ENCODE measurements around the gene CD74.
"Not testable (repeated sequence)": the region's sequence is repeated elsewhere in the genome, so short reads cannot be mapped to it uniquely, and the experiment has no call there.

Gene CD74

GRCh38 chr5:150412319-150413175 lies at the start of gene CD74:
Gene CD74, minus strand, starts transcription at chr5:150412910. Its CDS starts 161 bp downstream, at chr5:150412749.
- peak; percentile 75 for DNase-seq

- no peak for DNase-seq
These were observed 48.5 kb upstream of the CD74 start for GRCh38 chr5:150461231-150461630.

DNA sequence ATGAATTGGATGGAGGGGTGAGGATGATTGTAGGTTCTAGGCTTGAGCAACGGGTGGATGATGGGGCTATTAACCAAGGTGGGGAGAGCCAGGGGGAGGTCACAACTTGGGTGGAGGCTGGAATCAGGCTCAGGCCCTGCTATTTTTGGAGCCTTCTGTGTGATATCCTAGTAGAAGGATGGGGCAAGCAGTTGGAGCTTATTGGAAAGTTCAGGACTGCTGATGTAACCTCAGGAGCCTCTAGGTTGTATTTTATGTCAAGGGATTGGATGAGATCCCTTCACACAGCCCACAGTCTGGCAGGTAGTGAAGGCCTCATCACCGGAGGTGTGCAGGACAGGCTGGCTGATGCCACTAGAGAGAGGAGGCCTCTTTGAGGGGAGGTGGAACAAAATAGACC lies 48.1 kb upstream of the CD74 start:
- DNase-seq, result no peak

DNA sequence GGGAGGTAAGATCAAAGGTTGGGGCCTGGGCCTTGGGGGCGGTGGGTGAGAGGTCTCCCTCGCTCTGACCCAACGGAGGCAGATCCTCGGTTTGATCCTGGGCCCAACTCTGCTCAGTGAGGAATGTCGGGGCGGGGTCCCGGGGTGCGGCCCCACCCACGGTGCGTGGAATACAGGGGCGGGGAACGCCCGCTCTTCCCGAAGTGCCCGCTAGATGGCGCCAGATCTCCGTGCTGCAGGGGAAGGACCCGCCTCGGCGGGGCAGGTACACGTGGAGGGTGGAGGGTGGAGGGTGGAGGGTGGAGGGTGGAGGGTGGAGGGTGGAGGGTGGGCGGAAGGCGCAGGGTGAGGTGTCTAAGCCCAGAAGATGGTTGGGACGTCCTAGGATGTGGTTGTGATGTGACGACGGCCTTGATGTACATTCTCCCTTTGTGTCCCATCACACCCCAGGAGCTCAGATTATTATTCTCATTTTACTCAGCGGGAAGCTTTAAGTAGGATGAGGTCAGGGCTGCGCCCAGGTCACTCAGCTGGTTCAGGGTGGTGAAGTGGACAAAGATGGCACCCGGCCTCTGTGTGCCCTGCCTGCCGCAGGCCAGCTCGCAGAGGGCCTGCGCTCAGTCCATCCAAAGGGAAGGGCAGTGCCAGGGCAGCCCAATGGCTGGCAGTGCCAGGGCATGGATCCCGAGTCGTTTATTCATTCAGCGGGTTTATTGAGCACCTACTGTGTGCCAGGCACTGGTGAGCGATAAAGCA lies 46.3 kb upstream of the CD74 start:
- DNase-seq, result peak; percentile 81

DNA sequence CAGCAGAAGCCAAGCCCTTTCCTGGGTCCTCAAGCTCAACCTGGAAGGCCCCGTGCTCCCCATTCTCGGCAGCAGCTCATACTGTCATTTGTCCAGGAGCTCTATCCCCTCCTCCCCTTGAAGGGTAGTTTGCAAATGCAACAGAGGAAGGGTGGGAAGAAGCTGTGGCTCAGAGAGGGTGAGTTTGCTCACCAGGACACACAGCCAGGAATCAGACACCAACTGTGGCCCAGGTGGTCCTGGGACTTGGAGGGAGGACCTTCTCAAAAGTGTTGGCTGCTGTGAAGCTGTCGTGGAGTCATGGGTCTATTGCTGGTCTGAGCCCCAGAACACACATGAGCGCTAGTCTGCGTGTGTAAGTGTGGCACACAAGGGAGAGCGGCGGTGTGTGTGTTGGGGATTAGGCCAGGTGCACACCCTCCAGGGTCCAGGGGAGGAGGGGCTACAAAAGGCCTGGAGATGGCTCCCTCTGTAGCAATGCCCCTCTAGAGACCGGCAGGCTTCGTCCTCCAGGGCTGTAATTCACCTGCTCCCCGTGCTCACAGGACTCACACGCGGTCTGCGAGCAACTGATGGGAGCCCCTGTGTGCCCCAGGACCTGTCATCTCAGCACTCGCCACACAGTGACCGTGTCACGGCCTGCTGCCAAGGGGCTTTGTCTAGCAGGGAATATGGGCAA lies 45.0 kb upstream of the CD74 start:
- no peak for DNase-seq

GRCh38 chr5:150457121-150457520 lies 44.4 kb upstream of the CD74 start:
- no peak for DNase-seq

- DNase-seq, result no peak
These were observed 42.0 kb upstream of the CD74 start for GRCh38 chr5:150454492-150455229.

DNA sequence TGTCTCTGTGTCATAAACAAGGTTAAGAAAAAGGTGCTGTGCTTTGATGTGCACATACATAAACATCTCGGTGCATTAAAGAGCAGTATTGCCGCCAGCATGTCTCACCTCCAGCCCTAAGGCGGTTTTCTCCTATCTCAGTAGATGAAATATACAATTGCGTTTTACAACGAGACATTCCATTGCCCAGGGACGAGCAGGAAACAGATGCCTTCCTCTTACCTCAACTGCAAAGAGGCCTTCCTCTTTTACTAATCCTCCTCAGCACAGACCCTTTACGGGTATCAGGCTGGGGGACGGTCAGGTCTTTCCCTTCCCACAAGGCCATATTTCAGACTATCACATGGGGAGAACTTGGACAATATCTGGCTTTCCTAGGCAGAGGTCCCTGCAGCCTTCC lies 41.3 kb upstream of the CD74 start:
- not testable (repeated sequence) for DNase-seq

- DNase-seq, result no peak
These were observed 40.2 kb upstream of the CD74 start for GRCh38 chr5:150452914-150453313.

- DNase-seq, result no peak
These were observed 38.9 kb upstream of the CD74 start for GRCh38 chr5:150451594-150451993.

- peak; percentile 96 for DNase-seq
These were observed 37.0 kb upstream of the CD74 start, which contains the start of gene RPS14 for GRCh38 chr5:150449517-150450339. Gene RPS14, minus strand, starts transcription at chr5:150449739. Its CDS starts 2,006 bp downstream, at chr5:150447733.

DNA sequence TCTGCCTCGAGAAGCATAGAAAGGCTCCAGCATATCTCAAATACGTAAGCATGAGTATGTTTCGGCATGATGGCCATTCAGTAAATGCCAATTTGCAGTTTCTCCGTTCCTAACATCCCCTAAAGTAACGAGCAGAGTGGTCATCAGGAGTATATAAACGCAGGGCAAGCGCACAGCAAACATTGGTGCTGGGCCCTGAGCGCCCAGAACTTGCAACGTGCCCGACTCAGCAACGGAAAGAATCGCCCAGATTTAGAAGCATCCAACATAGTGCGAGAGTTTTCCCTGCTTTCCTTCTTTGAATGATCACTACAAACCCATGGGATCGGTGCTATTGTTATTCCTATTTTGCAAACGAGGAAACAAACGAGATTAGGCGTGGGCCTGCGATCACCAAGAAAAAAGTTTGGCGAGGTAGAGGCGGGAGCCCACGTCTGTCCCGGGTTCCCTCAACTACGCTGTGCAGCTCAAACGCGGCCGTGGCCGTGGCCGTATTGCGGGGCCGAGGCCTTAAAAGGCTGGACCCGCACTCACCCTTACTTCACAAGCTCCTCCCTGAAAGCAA lies 36.3 kb upstream of the CD74 start:
- DNase-seq, result peak; percentile 26

DNA sequence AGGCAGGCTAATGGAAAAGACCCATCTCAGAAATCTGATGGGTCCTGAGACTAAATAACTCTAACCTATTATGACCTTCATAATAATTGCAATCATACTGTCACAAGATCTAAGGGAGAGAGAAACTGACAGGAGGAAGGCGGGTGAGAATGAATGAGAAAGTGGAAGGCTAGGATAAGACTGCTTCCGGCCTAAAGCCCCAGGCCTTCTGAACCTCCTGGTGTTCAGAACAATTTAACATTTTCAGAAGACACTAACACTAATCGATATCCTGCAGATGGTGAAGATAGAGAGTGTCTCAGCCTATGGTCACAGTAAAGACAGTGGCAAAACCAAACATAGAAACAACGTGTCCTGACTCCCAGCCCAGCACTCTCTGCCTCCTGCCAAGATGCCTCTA lies 35.6 kb upstream of the CD74 start:
- DNase-seq, result no peak

DNA sequence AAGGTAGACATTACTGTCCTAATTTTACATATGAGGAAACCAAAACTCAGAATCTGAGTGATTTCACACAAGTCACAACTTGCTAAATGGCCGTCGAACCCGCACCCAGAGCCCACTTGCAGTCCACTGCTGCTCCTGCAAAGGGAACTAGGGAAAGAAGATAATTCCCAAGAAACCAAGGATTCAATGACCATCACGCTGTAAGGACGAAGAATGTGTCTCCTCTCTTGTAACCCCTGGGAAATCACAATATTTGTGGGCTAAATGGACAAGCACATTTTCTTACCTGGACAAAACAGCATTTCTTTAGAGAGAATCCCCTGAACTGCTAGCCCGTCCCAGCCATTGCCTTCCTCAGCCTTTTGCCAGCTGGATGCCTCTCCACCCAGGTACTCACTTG lies 34.5 kb upstream of the CD74 start:
- DNase-seq, result no peak

DNA sequence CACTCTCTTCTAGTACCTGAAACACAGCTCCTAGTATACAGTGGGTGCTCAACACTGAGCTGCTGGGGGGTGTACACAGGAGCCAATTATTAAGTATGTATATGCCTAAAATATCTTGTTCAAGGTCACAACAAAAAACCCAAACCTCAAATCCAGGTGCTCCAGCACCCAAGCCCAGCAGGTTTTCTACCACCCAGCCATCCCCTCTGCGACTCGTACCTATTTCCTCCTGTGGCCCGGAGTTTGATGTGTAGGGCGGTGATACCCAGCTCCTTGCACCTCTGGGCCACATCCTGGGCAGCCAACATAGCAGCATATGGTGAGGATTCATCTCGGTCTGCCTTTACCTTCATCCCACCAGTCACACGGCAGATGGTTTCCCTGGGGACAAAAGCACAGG lies 33.9 kb upstream of the CD74 start:
- no peak for DNase-seq

DNA sequence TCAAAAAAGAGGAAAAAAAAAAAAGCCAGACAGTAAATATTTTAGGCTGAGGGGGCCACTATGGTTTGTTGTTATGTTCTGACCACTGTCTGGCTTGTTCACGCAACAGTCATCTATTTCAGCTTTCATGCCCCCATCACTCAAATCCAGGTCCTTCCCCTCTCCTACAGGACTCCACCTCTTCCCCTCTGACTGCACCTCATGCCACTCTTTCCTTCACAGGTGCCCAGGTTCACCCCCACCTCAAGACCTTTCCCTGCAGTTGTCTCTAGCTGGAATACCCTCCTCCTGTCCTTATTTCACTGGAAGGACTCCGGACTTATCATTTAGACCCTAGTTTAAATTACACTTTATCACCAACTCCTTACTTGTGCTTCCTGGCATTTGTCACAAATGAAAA lies 33.4 kb upstream of the CD74 start:
- DNase-seq, result no peak

- DNase-seq, result no peak
These were observed 32.1 kb upstream of the CD74 start for GRCh38 chr5:150444770-150445169.

DNA sequence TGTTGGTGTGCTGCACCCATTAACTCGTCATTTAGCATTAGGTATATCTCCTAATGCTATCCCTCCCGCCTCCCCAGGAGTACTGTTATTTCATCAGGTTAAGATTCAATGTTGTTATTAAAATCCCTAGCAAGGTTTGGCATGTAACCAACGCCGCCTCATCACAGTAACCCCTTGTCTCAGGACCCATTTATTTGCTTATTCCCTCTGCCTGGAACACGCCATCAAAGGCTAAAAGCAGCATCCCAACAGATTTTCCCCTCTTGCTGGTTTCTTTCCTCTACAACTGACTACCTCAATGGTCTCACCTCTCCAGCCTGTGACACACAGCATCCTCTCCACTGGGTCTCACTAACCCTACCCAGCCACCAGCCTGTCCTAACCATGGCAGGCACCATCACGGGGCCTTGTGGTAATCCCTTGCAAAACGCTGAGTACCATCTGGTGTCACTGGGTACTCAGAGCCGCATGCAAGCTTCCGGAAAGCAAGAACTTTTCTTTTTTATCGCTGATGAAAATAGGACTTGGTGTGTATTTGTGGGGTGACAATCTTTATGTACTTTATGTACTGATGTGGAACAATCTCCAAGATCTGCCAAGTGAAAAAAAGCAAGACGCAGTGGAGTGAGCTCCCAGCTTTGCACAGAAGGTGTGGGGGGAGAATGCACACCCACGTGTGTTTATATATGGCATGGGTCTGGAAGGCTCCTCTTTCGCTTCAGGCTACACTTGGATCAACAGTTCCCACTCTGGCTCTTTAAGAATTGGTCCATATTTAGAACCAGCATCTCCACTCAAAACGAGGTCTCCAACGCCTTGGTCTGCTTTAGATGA lies 30.7 kb upstream of the CD74 start:
- DNase-seq, result no peak

DNA sequence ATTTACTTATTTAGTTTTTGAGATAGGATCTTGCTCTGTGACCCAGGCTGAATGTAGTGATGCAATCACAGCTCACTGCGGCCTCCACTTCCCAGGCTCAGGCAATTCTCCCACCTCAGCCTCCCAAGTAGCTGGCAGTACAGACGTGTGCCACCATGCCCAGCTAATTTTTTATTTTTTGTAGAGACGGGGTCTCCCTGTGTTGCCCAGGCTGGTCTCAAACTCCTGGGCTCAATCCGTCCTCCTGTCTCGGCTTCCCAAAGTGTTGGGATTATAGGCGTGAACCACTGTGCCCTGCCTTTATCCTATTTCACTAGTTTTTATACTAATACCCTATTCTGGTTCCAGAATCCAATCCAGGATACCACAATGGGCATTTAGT lies 30.0 kb upstream of the CD74 start:
- DNase-seq, result no peak
